ENCODE data around the gene ELMO1.

DNA sequence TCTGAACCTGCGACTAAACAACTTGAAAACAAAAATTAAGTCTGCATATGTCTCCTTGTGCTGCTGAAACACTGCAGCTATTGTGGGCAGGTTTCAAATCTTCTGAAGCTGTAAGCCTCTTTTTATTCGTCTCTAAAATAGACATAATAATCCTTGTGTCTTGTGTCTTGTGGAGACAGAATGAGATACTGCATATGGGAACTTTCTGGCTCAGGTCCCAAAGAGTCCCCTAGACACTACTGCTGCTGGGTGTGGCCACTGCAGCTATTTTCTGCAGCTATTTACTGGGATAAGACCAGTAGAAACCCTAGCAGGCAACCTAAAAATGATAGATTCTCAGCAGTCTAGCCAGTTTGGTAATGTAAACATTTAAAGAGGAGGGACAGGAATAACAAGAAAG lies 252.0 kb downstream of the ELMO1 start:
- TF ChIP-seq, protein P1, sequence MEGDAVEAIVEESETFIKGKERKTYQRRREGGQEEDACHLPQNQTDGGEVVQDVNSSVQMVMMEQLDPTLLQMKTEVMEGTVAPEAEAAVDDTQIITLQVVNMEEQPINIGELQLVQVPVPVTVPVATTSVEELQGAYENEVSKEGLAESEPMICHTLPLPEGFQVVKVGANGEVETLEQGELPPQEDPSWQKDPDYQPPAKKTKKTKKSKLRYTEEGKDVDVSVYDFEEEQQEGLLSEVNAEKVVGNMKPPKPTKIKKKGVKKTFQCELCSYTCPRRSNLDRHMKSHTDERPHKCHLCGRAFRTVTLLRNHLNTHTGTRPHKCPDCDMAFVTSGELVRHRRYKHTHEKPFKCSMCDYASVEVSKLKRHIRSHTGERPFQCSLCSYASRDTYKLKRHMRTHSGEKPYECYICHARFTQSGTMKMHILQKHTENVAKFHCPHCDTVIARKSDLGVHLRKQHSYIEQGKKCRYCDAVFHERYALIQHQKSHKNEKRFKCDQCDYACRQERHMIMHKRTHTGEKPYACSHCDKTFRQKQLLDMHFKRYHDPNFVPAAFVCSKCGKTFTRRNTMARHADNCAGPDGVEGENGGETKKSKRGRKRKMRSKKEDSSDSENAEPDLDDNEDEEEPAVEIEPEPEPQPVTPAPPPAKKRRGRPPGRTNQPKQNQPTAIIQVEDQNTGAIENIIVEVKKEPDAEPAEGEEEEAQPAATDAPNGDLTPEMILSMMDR (IDR thresholded peaks at IDR 0.05; ENCODE audit: low read depth, low read length, missing input control) = no peak
- TF ChIP-seq MAX (IDR thresholded peaks at IDR 0.05) = no peak
- TF ChIP-seq FOXA2 (IDR thresholded peaks at IDR 0.05) = no peak
- TF ChIP-seq EGR1 (IDR thresholded peaks at IDR 0.05; ENCODE audit: low read depth in 2 of 2) = no peak
- TF ChIP-seq, protein P2, sequence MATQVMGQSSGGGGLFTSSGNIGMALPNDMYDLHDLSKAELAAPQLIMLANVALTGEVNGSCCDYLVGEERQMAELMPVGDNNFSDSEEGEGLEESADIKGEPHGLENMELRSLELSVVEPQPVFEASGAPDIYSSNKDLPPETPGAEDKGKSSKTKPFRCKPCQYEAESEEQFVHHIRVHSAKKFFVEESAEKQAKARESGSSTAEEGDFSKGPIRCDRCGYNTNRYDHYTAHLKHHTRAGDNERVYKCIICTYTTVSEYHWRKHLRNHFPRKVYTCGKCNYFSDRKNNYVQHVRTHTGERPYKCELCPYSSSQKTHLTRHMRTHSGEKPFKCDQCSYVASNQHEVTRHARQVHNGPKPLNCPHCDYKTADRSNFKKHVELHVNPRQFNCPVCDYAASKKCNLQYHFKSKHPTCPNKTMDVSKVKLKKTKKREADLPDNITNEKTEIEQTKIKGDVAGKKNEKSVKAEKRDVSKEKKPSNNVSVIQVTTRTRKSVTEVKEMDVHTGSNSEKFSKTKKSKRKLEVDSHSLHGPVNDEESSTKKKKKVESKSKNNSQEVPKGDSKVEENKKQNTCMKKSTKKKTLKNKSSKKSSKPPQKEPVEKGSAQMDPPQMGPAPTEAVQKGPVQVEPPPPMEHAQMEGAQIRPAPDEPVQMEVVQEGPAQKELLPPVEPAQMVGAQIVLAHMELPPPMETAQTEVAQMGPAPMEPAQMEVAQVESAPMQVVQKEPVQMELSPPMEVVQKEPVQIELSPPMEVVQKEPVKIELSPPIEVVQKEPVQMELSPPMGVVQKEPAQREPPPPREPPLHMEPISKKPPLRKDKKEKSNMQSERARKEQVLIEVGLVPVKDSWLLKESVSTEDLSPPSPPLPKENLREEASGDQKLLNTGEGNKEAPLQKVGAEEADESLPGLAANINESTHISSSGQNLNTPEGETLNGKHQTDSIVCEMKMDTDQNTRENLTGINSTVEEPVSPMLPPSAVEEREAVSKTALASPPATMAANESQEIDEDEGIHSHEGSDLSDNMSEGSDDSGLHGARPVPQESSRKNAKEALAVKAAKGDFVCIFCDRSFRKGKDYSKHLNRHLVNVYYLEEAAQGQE (IDR thresholded peaks at IDR 0.05) = no peak
- TF ChIP-seq TAF1 (conservative IDR thresholded peaks at IDR 0.05) = no peak
- no peak for TF ChIP-seq YY1 (IDR thresholded peaks at IDR 0.05)
- TF ChIP-seq GABPA (IDR thresholded peaks at IDR 0.05 in 1 of 2, conservative IDR thresholded peaks at IDR 0.05 in 1 of 2) = no peak

All from liver (tissue), 3 donors.